ENCODE measurements around the gene C9orf43. TPM values are rescaled to one million over a fixed set of nuclear protein-coding genes. Genes with fewer than 3 reads are reported as not detected.
"Not testable (repeated sequence)": the region's sequence is repeated elsewhere in the genome, so short reads cannot be mapped to it uniquely, and the experiment has no call there.

C9orf43 gene
- total and polyA plus RNA-seq, 5 donors, result 0.20 to 0.47 (median 0.21) TPM

GRCh38 chr9:113399646-113400200 is 10.8 kb upstream of the C9orf43 start:
- Histone ChIP-seq H3K27ac (ENCODE audit: low read length) (no peak overlapping the region), H3K9me3 (ENCODE audit: control insufficient read depth, low read length) (no peaks in the 10 kb centered on the region), H3K4me1 (ENCODE audit: control insufficient read depth, insufficient read depth, low read length) (peaks cover 6% of the 10 kb centered on the region), H3K27me3 (ENCODE audit: control insufficient read depth, insufficient read depth) (no peaks in the 10 kb centered on the region), H3K4me3 (ENCODE audit: low read length) (no peak overlapping the region)
- ATAC-seq, result no peak
- DNase-seq, result no peak
- 69% methylated on average over 3 of the region's 3 CpGs for WGBS
- intact Hi-C loops (cut with DNase I), result loop anchor here (10.0 kb wide), 2 partner anchors 85 to 125 kb away; partner anchors contain the start of genes CDC26 (in 1 of the 4) and PRPF4 (in 1 of the 4)

- intact Hi-C loops (cut with DNase I), result loop anchor here in 3 of 4 donors (10.0 kb wide), 2 partner anchors 86 to 126 kb away; partner anchors contain the start of genes CDC26 (in 1 of the 3) and PRPF4 (in 1 of the 3)
- H3K4me1 ChIP-seq (ENCODE audit: control insufficient read depth, insufficient read depth, low read length), result peaks cover 6% of the 10 kb centered on the region
- H3K27ac ChIP-seq (ENCODE audit: low read length), result peak within 1 kb of the TSS; percentile 13
- H3K4me3 ChIP-seq (ENCODE audit: low read length), result peak within 1 kb of the TSS; percentile 75
- H3K9me3 ChIP-seq (ENCODE audit: control insufficient read depth, low read length), result no peaks in the 10 kb centered on the region
- WGBS, result 2% methylated on average over 50 of the region's 50 CpGs
- peak; percentile 100 for ATAC-seq
- H3K27me3 ChIP-seq (ENCODE audit: control insufficient read depth, insufficient read depth), result no peaks in the 10 kb centered on the region
- DNase-seq, result peak; percentile 100
Measured at GRCh38 chr9:113401027-113401792, 9.3 kb upstream of the C9orf43 start, which contains the start of gene ALAD. TSS of gene ALAD (minus strand) at chr9:113401284. CDS start at chr9:113393559, 7,725 bp downstream.

- H3K27me3 ChIP-seq (ENCODE audit: control insufficient read depth, insufficient read depth), result no peaks in the 10 kb centered on the region
- H3K4me1 ChIP-seq (ENCODE audit: control insufficient read depth, insufficient read depth, low read length), result peaks cover 5% of the 10 kb centered on the region
- DNase-seq, result no peak
- 77% methylated on average over 2 of the region's 2 CpGs for WGBS
- no peak overlapping the region for H3K27ac ChIP-seq (ENCODE audit: low read length)
- no peak for ATAC-seq
- H3K4me3 ChIP-seq (ENCODE audit: low read length), result no peak overlapping the region
- intact Hi-C loops (cut with DNase I), result loop anchor here in 3 of 4 donors (10.0 kb wide), 2 partner anchors 89 to 129 kb away; partner anchors contain the start of genes CDC26 (in 1 of the 3) and PRPF4 (in 1 of the 3)
- H3K9me3 ChIP-seq (ENCODE audit: control insufficient read depth, low read length), result no peaks in the 10 kb centered on the region
Measured at GRCh38 chr9:113403646-113404045, 6.9 kb upstream of the C9orf43 start.

- H3K27ac ChIP-seq (ENCODE audit: low read length); H3K4me3 ChIP-seq (ENCODE audit: low read length); DNase-seq; ATAC-seq; H3K4me1 ChIP-seq (ENCODE audit: control insufficient read depth, insufficient read depth, low read length); H3K9me3 ChIP-seq (ENCODE audit: control insufficient read depth, low read length); H3K27me3 ChIP-seq (ENCODE audit: control insufficient read depth, insufficient read depth): not testable (repeated sequence)
- 86% methylated on average over 9 of the region's 9 CpGs for WGBS
- intact Hi-C loops (cut with DNase I), result loop anchor here in 3 of 4 donors (5.0 to 10.0 kb wide), 3 partner anchors 92 to 132 kb away; partner anchors contain the start of genes CDC26 (in 1 of the 3) and PRPF4 (in 1 of the 3)
Measured at GRCh38 chr9:113406353-113406752, 4.2 kb upstream of the C9orf43 start.

GRCh38 chr9:113406873-113407511 is 3.6 kb upstream of the C9orf43 start:
- not testable (repeated sequence) for H3K4me3 ChIP-seq (ENCODE audit: low read length); ATAC-seq; H3K9me3 ChIP-seq (ENCODE audit: control insufficient read depth, low read length); H3K4me1 ChIP-seq (ENCODE audit: control insufficient read depth, insufficient read depth, low read length); H3K27ac ChIP-seq (ENCODE audit: low read length); H3K27me3 ChIP-seq (ENCODE audit: control insufficient read depth, insufficient read depth)
- 25% methylated on average over 7 of the region's 7 CpGs for WGBS
- intact Hi-C loops (cut with DNase I), result loop anchor here in 3 of 4 donors (5.0 to 10.0 kb wide), 3 partner anchors 92 to 132 kb away; partner anchors contain the start of genes CDC26 (in 1 of the 3) and PRPF4 (in 1 of the 3)
- peak; percentile 58 to 83 (median 79) for DNase-seq

- DNase-seq (no peak), ATAC-seq (no peak)
- no peaks in the 10 kb centered on the region for H3K4me1 ChIP-seq (ENCODE audit: control insufficient read depth, insufficient read depth, low read length)
- intact Hi-C loops (cut with DNase I), result loop anchor here in 3 of 4 donors (5.0 to 10.0 kb wide), 3 partner anchors 95 to 135 kb away; partner anchors contain the start of genes CDC26 (in 1 of the 3) and PRPF4 (in 1 of the 3)
- H3K4me3 ChIP-seq (ENCODE audit: low read length), result peak overlapping the region; percentile 94
- H3K9me3 ChIP-seq (ENCODE audit: control insufficient read depth, low read length), result no peaks in the 10 kb centered on the region
- no peaks in the 10 kb centered on the region for H3K27me3 ChIP-seq (ENCODE audit: control insufficient read depth, insufficient read depth)
- H3K27ac ChIP-seq (ENCODE audit: low read length), result peak overlapping the region; percentile 84
- 45% methylated on average over 10 of the region's 10 CpGs for WGBS
Measured at GRCh38 chr9:113409481-113409880, 1.1 kb upstream of the C9orf43 start.

- H3K27me3 ChIP-seq (ENCODE audit: control insufficient read depth, insufficient read depth), result no peaks in the 10 kb centered on the region
- no peaks in the 10 kb centered on the region for H3K4me1 ChIP-seq (ENCODE audit: control insufficient read depth, insufficient read depth, low read length)
- intact Hi-C loops (cut with DNase I), result loop anchor here in 3 of 4 donors (5.0 to 10.0 kb wide), 3 partner anchors 95 to 135 kb away; partner anchors contain the start of genes CDC26 (in 1 of the 3) and PRPF4 (in 1 of the 3)
- under 1% methylated on average over 20 of the region's 20 CpGs for WGBS
- no peak for DNase-seq
- no peaks in the 10 kb centered on the region for H3K9me3 ChIP-seq (ENCODE audit: control insufficient read depth, low read length)
- H3K4me3 ChIP-seq (ENCODE audit: low read length), result peak overlapping the region; percentile 94
- no peak for ATAC-seq
- H3K27ac ChIP-seq (ENCODE audit: low read length), result peak overlapping the region; percentile 84
Measured at GRCh38 chr9:113409883-113410206, 702 bp upstream of the C9orf43 start.

- no peak overlapping the region for H3K4me3 ChIP-seq (ENCODE audit: low read length)
- no peaks in the 10 kb centered on the region for H3K4me1 ChIP-seq (ENCODE audit: control insufficient read depth, insufficient read depth, low read length)
- 51% methylated on average over 3 of the region's 3 CpGs for WGBS
- no peak overlapping the region for H3K27ac ChIP-seq (ENCODE audit: low read length)
- no peaks in the 10 kb centered on the region for H3K27me3 ChIP-seq (ENCODE audit: control insufficient read depth, insufficient read depth)
- ATAC-seq (no peak), DNase-seq (no peak)
- intact Hi-C loops (cut with DNase I), result no loop called here
- H3K9me3 ChIP-seq (ENCODE audit: control insufficient read depth, low read length), result no peaks in the 10 kb centered on the region
Measured at GRCh38 chr9:113416149-113416721, 5.7 kb downstream of the C9orf43 start.

- Histone ChIP-seq H3K4me3 (ENCODE audit: low read length) (no peak overlapping the region), H3K9me3 (ENCODE audit: control insufficient read depth, low read length) (no peaks in the 10 kb centered on the region), H3K27me3 (ENCODE audit: control insufficient read depth, insufficient read depth) (no peaks in the 10 kb centered on the region), H3K4me1 (ENCODE audit: control insufficient read depth, insufficient read depth, low read length) (no peaks in the 10 kb centered on the region), H3K27ac (ENCODE audit: low read length) (no peak overlapping the region)
- ATAC-seq (no peak), DNase-seq (no peak)
- WGBS, result 74% methylated on average over 4 of the region's 4 CpGs
- intact Hi-C loops (cut with DNase I), result no loop called here
Measured at GRCh38 chr9:113417370-113417769, 6.8 kb downstream of the C9orf43 start.

GRCh38 chr9:113421726-113422125 is 11.2 kb downstream of the C9orf43 start:
- Histone ChIP-seq H3K27ac (ENCODE audit: low read length) (no peak overlapping the region), H3K27me3 (ENCODE audit: control insufficient read depth, insufficient read depth) (no peaks in the 10 kb centered on the region), H3K4me3 (ENCODE audit: low read length) (no peak overlapping the region), H3K9me3 (ENCODE audit: control insufficient read depth, low read length) (no peaks in the 10 kb centered on the region), H3K4me1 (ENCODE audit: control insufficient read depth, insufficient read depth, low read length) (no peaks in the 10 kb centered on the region)
- 72% methylated on average over 3 of the region's 3 CpGs for WGBS
- DNase-seq (no peak), ATAC-seq (no peak)
- intact Hi-C loops (cut with DNase I), result no loop called here
